GM04503 (cell line): ENCODE data around the gene APBA3.

Source experiments
- DNase-seq: peaks from one replicate; pipeline ENCODE4 v3.0.0-alpha.2; 2012; ENCODE audit warnings: low read depth

The APBA3 gene

GRCh38 chr19:3785938-3786824 is 24.7 kb upstream of the APBA3 start, which contains the start of gene MATK:
Gene MATK, minus strand, starts transcription at chr19:3786381. Its CDS starts 1,246 bp downstream, at chr19:3785135.
- DNase-seq = no peak

GRCh38 chr19:3785451-3785937 is 24.0 kb upstream of the APBA3 start:
- no peak for DNase-seq

GRCh38 chr19:3784607-3785450 is 23.3 kb upstream of the APBA3 start:
- no peak for DNase-seq

GRCh38 chr19:3783660-3784584 is 22.4 kb upstream of the APBA3 start:
- DNase-seq = no peak

- no peak for DNase-seq
Measured at GRCh38 chr19:3782903-3783302, 21.4 kb upstream of the APBA3 start.

- no peak for DNase-seq
Measured at GRCh38 chr19:3782330-3782729, 20.8 kb upstream of the APBA3 start.

GRCh38 chr19:3781603-3782002 is 20.1 kb upstream of the APBA3 start:
- DNase-seq = no peak

- no peak for DNase-seq
Measured at GRCh38 chr19:3780786-3781304, 19.4 kb upstream of the APBA3 start.

GRCh38 chr19:3778899-3779723 is 17.6 kb upstream of the APBA3 start:
- no peak for DNase-seq

GRCh38 chr19:3778104-3778867 is 16.8 kb upstream of the APBA3 start:
- no peak for DNase-seq

GRCh38 chr19:3776479-3777040 is 15.1 kb upstream of the APBA3 start:
- DNase-seq = no peak

GRCh38 chr19:3775831-3776230 is 14.3 kb upstream of the APBA3 start:
- no peak for DNase-seq

GRCh38 chr19:3775374-3775711 is 13.9 kb upstream of the APBA3 start:
- DNase-seq = no peak

- DNase-seq = no peak
Measured at GRCh38 chr19:3774621-3775373, 13.3 kb upstream of the APBA3 start.

- no peak for DNase-seq
Measured at GRCh38 chr19:3773814-3774515, 12.5 kb upstream of the APBA3 start.

- DNase-seq = no peak
Measured at GRCh38 chr19:3771906-3772455, 10.5 kb upstream of the APBA3 start, which contains the start of gene RAX2. Gene RAX2, minus strand, starts transcription at chr19:3772228. Its CDS starts 486 bp downstream, at chr19:3771742.

GRCh38 chr19:3771000-3771905 is 9.8 kb upstream of the APBA3 start:
- DNase-seq = no peak
